ENCODE measurements around the gene NBEAL2. TPM values are rescaled to one million over a fixed set of nuclear protein-coding genes. Genes with fewer than 3 reads are reported as not detected.

NBEAL2 gene
- total RNA-seq, 1 experiment from 2014 or later, result 2.0 TPM

DNA sequence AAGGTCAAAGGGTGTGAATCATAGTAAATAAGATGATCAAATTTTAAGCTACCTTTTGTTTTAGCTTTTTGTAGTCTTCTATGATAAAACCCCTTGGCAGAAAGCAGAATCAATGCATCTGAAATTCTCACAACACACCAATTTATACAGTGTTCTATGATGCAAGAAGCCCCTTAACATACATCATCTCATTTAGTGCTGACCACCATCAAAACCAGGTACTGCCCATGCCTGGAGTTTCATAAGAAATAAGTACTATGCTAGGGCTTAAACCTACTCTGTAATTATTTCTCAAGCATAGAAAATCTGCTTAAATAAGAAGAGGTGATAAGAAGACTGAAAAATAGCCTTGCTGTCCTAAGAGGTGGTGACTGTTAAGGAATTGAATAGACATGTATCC lies 67.6 kb downstream of the NBEAL2 start:
- no peaks in the 10 kb centered on the region for H3K9me3 ChIP-seq (replicated peaks)
- no peak overlapping the region for H3K4me3 ChIP-seq
- no peaks in the 10 kb centered on the region for H3K4me1 ChIP-seq (replicated peaks)
- H3K36me3 ChIP-seq, result peaks cover 26% of the 10 kb centered on the region
- H3K27ac ChIP-seq, result no peak overlapping the region
- H3K27me3 ChIP-seq (replicated peaks), result no peaks in the 10 kb centered on the region
- no peak for DNase-seq (ENCODE audit: low read depth in 1 of 2, low spot score in 2 of 2)

DNA sequence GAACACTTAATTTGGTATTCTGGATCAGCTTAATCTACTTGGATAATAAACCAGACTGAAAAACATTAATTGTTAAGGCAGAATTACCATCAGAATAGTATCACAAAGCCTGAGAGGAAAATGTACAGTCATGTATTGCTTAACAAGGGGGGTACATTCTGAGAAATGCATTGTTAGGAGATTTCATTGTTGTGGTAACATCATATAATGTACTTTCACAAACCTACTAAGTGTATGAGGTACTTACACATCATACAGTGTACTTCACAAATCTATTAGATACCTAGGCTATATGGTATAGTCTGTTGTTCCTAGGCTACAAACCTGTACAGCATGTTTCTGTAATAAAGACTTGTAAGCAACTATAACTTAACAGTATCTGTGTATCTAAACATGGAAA lies 68.2 kb downstream of the NBEAL2 start:
- Histone ChIP-seq H3K9me3 (replicated peaks) (no peaks in the 10 kb centered on the region), H3K4me3 (no peak overlapping the region), H3K27me3 (replicated peaks) (no peaks in the 10 kb centered on the region), H3K4me1 (replicated peaks) (no peaks in the 10 kb centered on the region), H3K27ac (no peak overlapping the region), H3K36me3 (peaks cover 20% of the 10 kb centered on the region)
- DNase-seq (ENCODE audit: low read depth in 1 of 2, low spot score in 2 of 2), result no peak

- Histone ChIP-seq H3K36me3 (peaks cover 33% of the 10 kb centered on the region), H3K27me3 (replicated peaks) (no peaks in the 10 kb centered on the region), H3K27ac (no peak overlapping the region), H3K4me1 (replicated peaks) (no peaks in the 10 kb centered on the region), H3K4me3 (no peak overlapping the region), H3K9me3 (replicated peaks) (no peaks in the 10 kb centered on the region)
- no peak for DNase-seq (ENCODE audit: low read depth in 1 of 2, low spot score in 2 of 2)
Measured at GRCh38 chr3:47054412-47054811, 74.9 kb downstream of the NBEAL2 start.

GRCh38 chr3:47056705-47057104 lies 77.2 kb downstream of the NBEAL2 start:
- Histone ChIP-seq H3K36me3 (peaks cover 48% of the 10 kb centered on the region), H3K9me3 (replicated peaks) (no peaks in the 10 kb centered on the region), H3K27ac (no peak overlapping the region), H3K4me1 (replicated peaks) (no peaks in the 10 kb centered on the region), H3K4me3 (no peak overlapping the region), H3K27me3 (replicated peaks) (no peaks in the 10 kb centered on the region)
- no peak for DNase-seq (ENCODE audit: low read depth in 1 of 2, low spot score in 2 of 2)

GRCh38 chr3:47057212-47057671 lies 77.8 kb downstream of the NBEAL2 start:
- no peak for DNase-seq (ENCODE audit: low read depth in 1 of 2, low spot score in 2 of 2)
- peaks cover 51% of the 10 kb centered on the region for H3K36me3 ChIP-seq

More at GRCh38 chr3:47057212-47057671, 77.8 kb downstream of the NBEAL2 start:
- Histone ChIP-seq H3K4me1 (replicated peaks) (no peaks in the 10 kb centered on the region), H3K27me3 (replicated peaks) (no peaks in the 10 kb centered on the region), H3K27ac (no peak overlapping the region), H3K4me3 (no peak overlapping the region), H3K9me3 (replicated peaks) (no peaks in the 10 kb centered on the region)

Other genes starting within 250 kb of the NBEAL2 start
- gene MYL3, start 116.2 kb upstream of the NBEAL2 start, total RNA-seq (2014; rRNA removed; shearing (Covaris generic)), result not detected in 2 replicates
- not detected in 2 replicates for gene PTH1R, start 101.9 kb upstream of the NBEAL2 start, total RNA-seq (2014; rRNA removed; shearing (Covaris generic))
- gene CCDC12, start 2.9 kb upstream of the NBEAL2 start, total RNA-seq (2014; rRNA removed; shearing (Covaris generic)), result 27.0 and 45.5 TPM in 2 replicates
- 18.9 and 22.7 TPM in 2 replicates for gene SETD2, start 184.4 kb downstream of the NBEAL2 start, total RNA-seq (2014; rRNA removed; shearing (Covaris generic))

Measured in SJSA1 (cell line).